Medulla oblongata (tissue), 1 donor: ENCODE measurements around the gene C1QL4.
"Not testable (repeated sequence)": the region's sequence is repeated elsewhere in the genome, so short reads cannot be mapped to it uniquely, and the experiment has no call there.

Experiments
- DNase-seq: peaks from one replicate; pipeline ENCODE4 v3.0.0-alpha.2; 2015; ENCODE audit errors: extremely low spot score

The C1QL4 gene

GRCh38 chr12:49304161-49304560 lies 32.8 kb downstream of the C1QL4 start:
- DNase-seq = no peak

DNA sequence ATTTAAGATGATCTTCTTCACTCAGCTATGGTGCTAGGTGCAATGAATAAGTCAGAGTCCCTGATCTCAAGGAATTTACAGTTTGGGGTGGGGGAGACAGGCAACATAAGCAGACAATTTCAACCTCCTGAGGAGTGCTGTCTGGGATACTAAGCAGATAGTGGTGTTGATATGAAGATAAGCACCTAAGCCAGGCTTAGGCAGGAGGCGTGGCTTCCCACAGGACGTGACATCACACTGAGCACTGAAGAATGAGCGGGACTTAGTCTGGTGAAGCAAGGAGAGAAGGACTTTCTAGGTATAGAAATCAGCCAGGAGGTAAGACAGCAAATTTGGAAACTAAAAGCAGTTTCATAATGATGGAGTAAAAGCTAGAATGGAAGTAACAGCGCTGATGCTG lies 35.2 kb downstream of the C1QL4 start:
- DNase-seq = no peak

DNA sequence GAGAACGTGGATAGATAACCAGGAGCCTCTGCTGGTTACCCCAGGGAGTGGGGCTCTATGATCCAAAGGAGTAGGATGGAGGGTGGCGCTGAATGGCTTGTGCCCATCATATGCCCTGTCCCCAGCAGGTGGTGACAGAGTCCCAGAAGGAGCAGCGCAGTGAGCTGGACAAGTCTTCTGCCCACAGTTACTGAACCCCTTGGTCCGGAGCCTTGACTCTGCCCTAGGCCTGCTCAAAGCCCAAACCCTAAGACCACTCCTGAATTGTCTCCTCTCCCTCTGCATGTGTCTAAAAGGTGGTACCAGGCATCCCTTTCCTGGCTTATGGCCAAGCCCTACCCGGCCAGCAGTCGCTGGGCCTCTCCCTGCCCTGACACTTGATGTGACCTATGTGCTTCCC lies 38.8 kb downstream of the C1QL4 start:
- DNase-seq = no peak

- no peak for DNase-seq
Measured at GRCh38 chr12:49297695-49298060, 39.3 kb downstream of the C1QL4 start.

DNA sequence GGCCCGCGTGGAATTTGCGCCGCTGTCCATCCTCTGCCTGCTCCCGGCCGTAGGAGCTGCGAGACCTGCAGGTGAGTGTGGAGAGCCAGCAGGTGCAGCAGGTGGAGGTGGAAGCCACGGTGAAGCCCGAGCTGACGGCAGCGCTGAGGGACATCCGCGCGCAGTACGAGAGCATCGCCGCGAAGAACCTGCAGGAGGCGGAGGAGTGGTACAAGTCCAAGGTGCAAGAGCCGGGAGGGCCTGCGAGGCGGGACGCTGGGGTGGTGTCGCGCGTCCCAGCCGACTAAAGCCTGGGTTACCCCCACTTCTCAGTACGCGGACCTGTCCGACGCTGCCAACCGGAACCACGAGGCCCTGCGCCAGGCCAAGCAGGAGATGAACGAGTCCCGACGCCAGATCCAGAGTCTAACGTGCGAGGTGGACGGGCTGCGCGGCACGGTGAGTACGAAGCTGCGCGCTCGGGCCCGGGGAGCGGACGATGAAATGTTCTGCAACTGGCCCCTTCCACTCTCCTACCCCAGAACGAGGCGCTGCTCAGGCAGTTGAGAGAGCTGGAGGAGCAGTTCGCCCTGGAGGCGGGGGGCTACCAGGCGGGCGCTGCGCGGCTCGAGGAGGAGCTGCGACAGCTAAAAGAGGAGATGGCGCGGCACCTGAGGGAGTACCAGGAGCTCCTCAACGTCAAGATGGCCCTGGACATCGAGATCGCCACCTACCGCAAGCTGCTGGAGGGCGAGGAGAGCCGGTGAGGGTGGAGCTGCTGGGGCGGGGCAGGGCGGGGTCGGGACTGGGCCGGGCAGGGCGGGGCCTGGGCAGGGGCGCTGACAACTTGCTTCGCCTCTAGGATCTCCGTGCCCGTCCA lies 39.9 kb downstream of the C1QL4 start:
- DNase-seq = no peak

- DNase-seq = no peak
Measured at GRCh38 chr12:49296034-49296835, 40.8 kb downstream of the C1QL4 start.

- no peak for DNase-seq
Measured at GRCh38 chr12:49295082-49295936, 41.7 kb downstream of the C1QL4 start, which contains the start of gene PRPH. Gene PRPH, plus strand, starts transcription at chr12:49295147. Its CDS starts 54 bp downstream, at chr12:49295201.

DNA sequence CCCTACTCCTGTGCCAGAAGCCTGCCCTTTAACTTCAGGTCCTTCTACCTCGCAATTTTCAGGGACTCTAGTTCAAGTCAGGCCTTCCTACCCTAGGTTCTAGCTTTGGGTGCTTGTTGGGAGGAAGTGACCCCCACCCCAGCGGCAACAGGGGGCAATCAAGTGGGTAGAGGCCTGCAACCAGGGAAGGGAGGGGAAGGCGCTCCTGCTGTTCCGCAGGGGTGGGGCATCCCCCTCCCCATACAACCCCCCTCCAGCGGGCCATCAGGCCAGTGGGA lies 42.2 kb downstream of the C1QL4 start:
- DNase-seq = no peak

DNA sequence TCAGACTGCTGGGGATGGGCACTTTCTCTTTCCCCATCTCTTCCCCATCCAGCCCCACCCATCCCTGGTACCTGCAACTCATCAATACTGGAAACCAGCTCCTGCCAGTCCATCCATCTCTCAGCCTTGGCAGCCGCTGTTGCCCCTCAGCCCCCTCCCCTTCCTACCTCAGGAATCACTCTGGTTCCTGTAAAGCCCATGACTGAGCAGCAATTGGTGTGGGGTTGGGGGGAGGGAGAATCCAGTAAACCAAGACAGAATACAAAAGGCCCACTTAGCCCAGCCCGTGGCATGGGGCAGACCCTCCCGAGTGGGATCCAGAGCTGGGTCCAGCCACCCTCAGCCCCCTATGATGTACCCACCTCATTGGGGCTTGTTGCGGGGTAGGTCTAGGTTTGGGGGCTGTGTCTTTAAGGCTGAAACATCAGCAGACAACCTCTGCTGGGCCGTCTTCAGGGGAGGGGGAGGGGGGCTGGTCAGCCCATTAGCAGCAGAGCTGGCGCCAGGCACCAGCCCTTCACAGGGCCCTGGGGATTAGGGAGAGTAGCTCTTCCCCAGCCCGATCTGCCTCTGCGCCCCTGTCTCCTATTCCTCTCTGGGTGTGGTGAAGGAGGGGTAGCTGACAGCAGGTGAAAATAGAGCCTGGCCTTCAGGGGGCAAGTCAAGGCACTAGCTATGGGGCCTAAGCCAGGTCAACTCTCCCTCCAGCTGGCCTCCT lies 42.7 kb downstream of the C1QL4 start:
- no peak for DNase-seq

DNA sequence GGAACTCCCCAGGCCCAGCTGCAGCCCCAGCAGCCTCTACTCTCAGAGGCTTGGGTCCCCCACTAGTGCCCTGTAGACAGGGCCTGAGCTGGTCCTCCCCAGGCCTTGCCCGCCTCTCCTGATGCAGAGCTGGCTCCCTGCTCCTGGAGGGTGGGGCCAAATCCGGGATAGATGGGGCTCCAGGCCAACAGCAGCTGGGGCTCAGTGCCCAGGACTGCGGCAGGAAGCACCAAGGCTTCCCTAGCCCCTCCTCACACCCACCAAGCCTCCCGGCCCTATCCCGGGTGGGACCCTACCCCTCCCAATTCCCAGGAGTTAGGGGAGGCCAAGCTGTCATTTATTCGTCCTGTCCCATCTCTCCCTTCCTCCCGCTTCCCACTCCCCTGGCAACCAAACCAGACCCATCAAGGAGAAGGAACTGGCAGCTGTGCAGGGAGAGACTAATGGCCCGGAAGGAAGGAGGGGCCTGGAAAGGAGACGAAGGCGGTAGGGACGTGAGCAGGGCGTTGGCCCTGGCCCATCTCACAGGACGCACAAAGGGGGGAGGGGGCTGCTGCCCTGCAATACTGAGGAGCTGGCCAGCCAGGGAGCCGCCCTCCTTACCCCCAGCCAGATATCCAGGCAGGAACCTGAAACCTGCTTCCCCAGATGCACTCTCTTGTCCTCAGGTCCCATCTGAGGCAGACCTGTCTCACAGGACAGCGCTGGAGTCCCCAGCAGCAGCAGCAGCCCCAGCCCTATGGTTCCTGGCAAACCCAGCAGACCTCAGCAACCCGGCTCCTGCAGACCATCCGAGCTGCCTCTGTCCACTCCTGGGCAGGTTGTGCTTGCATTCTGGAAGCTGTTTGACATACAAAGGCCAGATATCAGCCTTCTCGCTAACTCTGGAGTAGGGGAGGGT lies 43.7 kb downstream of the C1QL4 start:
- peak; percentile 11 for DNase-seq

GRCh38 chr12:49292729-49293055 lies 44.3 kb downstream of the C1QL4 start:
- DNase-seq = no peak

GRCh38 chr12:49288922-49289555 lies 47.9 kb downstream of the C1QL4 start:
- DNase-seq = no peak

DNA sequence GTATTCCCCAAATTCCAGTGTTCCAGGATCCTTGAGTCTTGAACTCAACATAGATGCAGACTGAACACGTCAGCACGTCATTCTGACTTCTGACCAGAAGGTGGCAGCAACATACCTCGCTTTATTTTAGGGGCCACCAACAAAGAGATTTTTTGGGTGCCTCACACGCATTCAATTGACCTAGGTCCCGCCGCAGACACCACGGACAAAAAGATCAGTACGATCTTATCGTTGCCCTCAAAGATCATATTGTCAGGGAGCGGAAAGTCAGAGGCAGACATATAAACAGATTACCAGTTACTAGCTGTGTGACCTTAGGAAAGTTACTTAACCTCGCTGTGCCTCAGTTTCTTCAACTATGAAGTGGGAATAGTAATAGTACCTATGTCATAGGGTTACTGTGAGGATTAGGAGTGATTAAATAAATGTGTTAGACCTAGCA lies 48.6 kb downstream of the C1QL4 start:
- peak; percentile 75 for DNase-seq

GRCh38 chr12:49287876-49288275 lies 49.1 kb downstream of the C1QL4 start:
- DNase-seq = no peak

DNA sequence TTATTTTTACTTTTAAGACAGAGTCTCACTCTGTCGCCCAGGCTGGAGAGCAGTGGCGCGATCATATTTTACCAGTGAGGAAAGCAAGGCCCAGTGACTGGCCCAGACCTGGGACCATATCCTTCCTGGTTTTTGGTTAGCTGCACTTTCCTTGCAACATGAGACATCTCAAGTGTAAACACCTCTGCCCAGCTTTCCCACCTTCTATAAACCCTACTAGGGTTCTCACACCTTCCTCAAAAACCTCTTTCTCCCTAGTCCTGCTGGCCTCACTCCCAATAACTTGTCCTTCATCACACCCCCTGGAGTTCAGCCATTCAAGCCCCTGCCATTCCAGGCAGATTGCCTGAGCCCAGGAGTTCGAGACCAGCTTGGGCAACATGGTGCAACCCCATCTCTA lies 52.3 kb downstream of the C1QL4 start:
- no peak for DNase-seq

- DNase-seq = no peak
Measured at GRCh38 chr12:49283541-49284429, 53.2 kb downstream of the C1QL4 start.

DNA sequence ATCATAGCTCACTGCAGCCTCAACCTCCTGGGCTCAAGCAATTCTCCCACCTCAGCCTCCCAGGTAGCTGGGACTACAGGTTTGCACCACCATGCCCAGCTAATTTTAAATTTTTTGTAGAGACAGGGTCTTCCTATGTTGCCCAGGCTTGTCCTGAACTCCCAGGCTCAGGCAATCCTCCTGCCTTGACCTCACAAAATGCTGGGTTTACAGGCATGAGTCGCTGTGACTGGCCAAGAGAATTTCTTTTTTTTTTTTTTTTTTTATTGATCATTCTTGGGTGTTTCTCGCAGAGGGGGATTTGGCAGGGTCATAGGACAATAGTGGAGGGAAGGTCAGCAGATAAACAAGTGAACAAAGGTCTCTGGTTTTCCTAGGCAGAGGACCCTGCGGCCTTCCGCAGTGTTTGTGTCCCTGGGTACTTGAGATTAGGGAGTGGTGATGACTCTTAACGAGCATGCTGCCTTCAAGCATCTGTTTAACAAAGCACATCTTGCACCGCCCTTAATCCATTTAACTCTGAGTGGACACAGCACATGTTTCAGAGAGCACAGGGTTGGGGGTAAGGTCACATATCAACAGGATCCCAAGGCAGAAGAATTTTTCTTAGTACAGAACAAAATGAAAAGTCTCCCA lies 54.1 kb downstream of the C1QL4 start:
- not testable (repeated sequence) for DNase-seq
